Measurements from ENCODE around the gene PPP1R27. TPM values are rescaled to one million over a fixed set of nuclear protein-coding genes. Genes with fewer than 3 reads are reported as not detected.

The PPP1R27 gene
- polyA plus RNA-seq, 1 donor from 2014 or later = not detected

GRCh38 chr17:81810892-81811704 is 23.8 kb downstream of the PPP1R27 start:
- Mint-ChIP-seq H3K4me3 (no peak overlapping the region), H3K36me3 (no peaks in the 10 kb centered on the region), H3K9me3 (no peaks in the 10 kb centered on the region), H3K27me3 (peaks cover 10% of the 10 kb centered on the region), H3K4me1 (peaks cover 0 to 3% (median 0%) of the 10 kb centered on the region in 3 donors), H3K27ac (no peak overlapping the region)

- Mint-ChIP-seq H3K9me3 (no peaks in the 10 kb centered on the region), H3K4me3 (no peak overlapping the region), H3K4me1 (peaks cover 0 to 2% (median 0%) of the 10 kb centered on the region in 3 donors), H3K36me3 (no peaks in the 10 kb centered on the region), H3K27ac (no peak overlapping the region), H3K27me3 (peaks cover 10% of the 10 kb centered on the region)
These were observed 24.4 kb downstream of the PPP1R27 start for GRCh38 chr17:81810476-81810875.

GRCh38 chr17:81809556-81809998 is 25.3 kb downstream of the PPP1R27 start:
- Mint-ChIP-seq H3K36me3 (no peaks in the 10 kb centered on the region), H3K4me1 (peaks cover 0 to 2% (median 0%) of the 10 kb centered on the region in 3 donors), H3K27me3 (peaks cover 13% of the 10 kb centered on the region), H3K4me3 (no peak overlapping the region), H3K27ac (no peak overlapping the region), H3K9me3 (no peaks in the 10 kb centered on the region)

GRCh38 chr17:81808778-81809555 is 25.9 kb downstream of the PPP1R27 start:
- H3K4me3 Mint-ChIP-seq = no peak overlapping the region
- H3K27me3 Mint-ChIP-seq = peaks cover 13% of the 10 kb centered on the region

GRCh38 chr17:81807839-81808238 is 27.0 kb downstream of the PPP1R27 start:
- Mint-ChIP-seq H3K27me3 (peaks cover 16% of the 10 kb centered on the region), H3K36me3 (no peaks in the 10 kb centered on the region), H3K4me3 (no peak overlapping the region), H3K9me3 (no peaks in the 10 kb centered on the region), H3K4me1 (peaks cover 0 to 2% (median 0%) of the 10 kb centered on the region in 3 donors), H3K27ac (no peak overlapping the region)

More at GRCh38 chr17:81808778-81809555, 25.9 kb downstream of the PPP1R27 start:
- Mint-ChIP-seq H3K36me3 (no peaks in the 10 kb centered on the region), H3K9me3 (no peaks in the 10 kb centered on the region), H3K27ac (no peak overlapping the region), H3K4me1 (peaks cover 0 to 2% (median 0%) of the 10 kb centered on the region in 3 donors)

GRCh38 chr17:81807210-81807719 is 27.6 kb downstream of the PPP1R27 start:
- H3K27me3 Mint-ChIP-seq = peaks cover 22% of the 10 kb centered on the region
- H3K27ac Mint-ChIP-seq = no peak overlapping the region
- no peaks in the 10 kb centered on the region for H3K36me3 Mint-ChIP-seq
- peaks cover 0 to 2% (median 0%) of the 10 kb centered on the region in 3 donors for H3K4me1 Mint-ChIP-seq
- H3K9me3 Mint-ChIP-seq = no peaks in the 10 kb centered on the region
- no peak overlapping the region for H3K4me3 Mint-ChIP-seq

- Mint-ChIP-seq H3K27ac (no peak overlapping the region), H3K9me3 (no peaks in the 10 kb centered on the region), H3K36me3 (no peaks in the 10 kb centered on the region), H3K4me3 (no peak overlapping the region), H3K27me3 (peaks cover 27% of the 10 kb centered on the region), H3K4me1 (peaks cover 0 to 2% (median 0%) of the 10 kb centered on the region in 3 donors)
These were observed 28.2 kb downstream of the PPP1R27 start for GRCh38 chr17:81806461-81807209.

GRCh38 chr17:81805707-81806460 is 29.0 kb downstream of the PPP1R27 start:
- Mint-ChIP-seq H3K4me3 (no peak overlapping the region), H3K4me1 (peaks cover 0 to 2% (median 0%) of the 10 kb centered on the region in 3 donors), H3K36me3 (no peaks in the 10 kb centered on the region), H3K27ac (no peak overlapping the region), H3K9me3 (no peaks in the 10 kb centered on the region), H3K27me3 (peaks cover 27% of the 10 kb centered on the region)

GRCh38 chr17:81804559-81805399 is 30.1 kb downstream of the PPP1R27 start:
- Mint-ChIP-seq H3K4me3 (no peak overlapping the region), H3K36me3 (no peaks in the 10 kb centered on the region), H3K27me3 (peaks cover 30% of the 10 kb centered on the region), H3K9me3 (peaks cover 0 to 3% (median 0%) of the 10 kb centered on the region in 3 donors), H3K27ac (no peak overlapping the region), H3K4me1 (peaks cover 0 to 2% (median 0%) of the 10 kb centered on the region in 3 donors)

GRCh38 chr17:81803728-81804558 is 30.9 kb downstream of the PPP1R27 start, which contains the start of gene GCGR:
GCGR (plus strand) TSS chr17:81804150; CDS start chr17:81809019, 4,869 bp downstream.
- H3K27ac Mint-ChIP-seq = no peak within 1 kb of the TSS
- H3K36me3 Mint-ChIP-seq = no peaks in the 10 kb centered on the region
- peaks cover 26% of the 10 kb centered on the region for H3K27me3 Mint-ChIP-seq
- H3K4me3 Mint-ChIP-seq = peak within 1 kb of the TSS in 1 of 4 donors; percentile 54
- H3K4me1 Mint-ChIP-seq = peaks cover 0 to under 1% (median 0%) of the 10 kb centered on the region in 3 donors
- H3K9me3 Mint-ChIP-seq = peaks cover 0 to 3% (median 0%) of the 10 kb centered on the region in 3 donors

GRCh38 chr17:81802856-81803643 is 31.8 kb downstream of the PPP1R27 start:
- peaks cover 0 to 3% (median 0%) of the 10 kb centered on the region in 3 donors for H3K9me3 Mint-ChIP-seq
- H3K27me3 Mint-ChIP-seq = peaks cover 26% of the 10 kb centered on the region
- no peak overlapping the region for H3K27ac Mint-ChIP-seq
- H3K36me3 Mint-ChIP-seq = no peaks in the 10 kb centered on the region
- no peaks in the 10 kb centered on the region for H3K4me1 Mint-ChIP-seq
- H3K4me3 Mint-ChIP-seq = peak overlapping the region in 1 of 4 donors; percentile 54
